ENCODE data around the gene MAPKBP1.

DNA sequence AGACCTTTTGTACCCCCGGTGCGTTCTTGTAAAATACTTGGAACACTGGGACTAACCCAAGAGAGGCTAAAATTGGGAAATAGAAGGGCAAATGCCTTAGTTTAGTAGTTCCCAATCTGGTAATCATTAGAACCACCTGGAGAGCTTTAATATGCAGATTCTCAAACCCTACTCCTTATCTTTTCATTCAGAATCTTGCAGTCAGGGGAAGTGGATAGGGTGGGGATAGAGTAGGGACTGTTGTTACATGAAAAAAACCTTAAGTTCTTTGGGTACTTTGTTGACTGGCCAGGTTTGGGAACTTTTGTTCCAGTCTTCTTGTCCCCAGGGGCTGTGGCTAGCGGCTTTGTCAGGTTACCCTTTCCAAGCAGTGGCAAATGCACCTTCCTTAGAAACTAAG is 15.9 kb downstream of the MAPKBP1 start:
- TF ChIP-seq, protein P1, sequence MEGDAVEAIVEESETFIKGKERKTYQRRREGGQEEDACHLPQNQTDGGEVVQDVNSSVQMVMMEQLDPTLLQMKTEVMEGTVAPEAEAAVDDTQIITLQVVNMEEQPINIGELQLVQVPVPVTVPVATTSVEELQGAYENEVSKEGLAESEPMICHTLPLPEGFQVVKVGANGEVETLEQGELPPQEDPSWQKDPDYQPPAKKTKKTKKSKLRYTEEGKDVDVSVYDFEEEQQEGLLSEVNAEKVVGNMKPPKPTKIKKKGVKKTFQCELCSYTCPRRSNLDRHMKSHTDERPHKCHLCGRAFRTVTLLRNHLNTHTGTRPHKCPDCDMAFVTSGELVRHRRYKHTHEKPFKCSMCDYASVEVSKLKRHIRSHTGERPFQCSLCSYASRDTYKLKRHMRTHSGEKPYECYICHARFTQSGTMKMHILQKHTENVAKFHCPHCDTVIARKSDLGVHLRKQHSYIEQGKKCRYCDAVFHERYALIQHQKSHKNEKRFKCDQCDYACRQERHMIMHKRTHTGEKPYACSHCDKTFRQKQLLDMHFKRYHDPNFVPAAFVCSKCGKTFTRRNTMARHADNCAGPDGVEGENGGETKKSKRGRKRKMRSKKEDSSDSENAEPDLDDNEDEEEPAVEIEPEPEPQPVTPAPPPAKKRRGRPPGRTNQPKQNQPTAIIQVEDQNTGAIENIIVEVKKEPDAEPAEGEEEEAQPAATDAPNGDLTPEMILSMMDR (IDR thresholded peaks at IDR 0.05 in 2 of 3, conservative IDR thresholded peaks at IDR 0.05 in 1 of 3; ENCODE audit: insufficient read depth in 2 of 3, low read depth in 1 of 3, low read length in 3 of 3) = no peak
- TF ChIP-seq RBM22 (IDR thresholded peaks at IDR 0.05; ENCODE audit: low read depth, low read length, poor library complexity, severe bottlenecking) = no peak
- TF ChIP-seq KLF10 (CRISPR knock-in tag; IDR thresholded peaks at IDR 0.05) = no peak
- no peak for TF ChIP-seq TCF7 (IDR thresholded peaks at IDR 0.05; ENCODE audit: borderline replicate concordance)
- TF ChIP-seq SMARCE1 (IDR thresholded peaks at IDR 0.05) = no peak
- TF ChIP-seq, protein P2, sequence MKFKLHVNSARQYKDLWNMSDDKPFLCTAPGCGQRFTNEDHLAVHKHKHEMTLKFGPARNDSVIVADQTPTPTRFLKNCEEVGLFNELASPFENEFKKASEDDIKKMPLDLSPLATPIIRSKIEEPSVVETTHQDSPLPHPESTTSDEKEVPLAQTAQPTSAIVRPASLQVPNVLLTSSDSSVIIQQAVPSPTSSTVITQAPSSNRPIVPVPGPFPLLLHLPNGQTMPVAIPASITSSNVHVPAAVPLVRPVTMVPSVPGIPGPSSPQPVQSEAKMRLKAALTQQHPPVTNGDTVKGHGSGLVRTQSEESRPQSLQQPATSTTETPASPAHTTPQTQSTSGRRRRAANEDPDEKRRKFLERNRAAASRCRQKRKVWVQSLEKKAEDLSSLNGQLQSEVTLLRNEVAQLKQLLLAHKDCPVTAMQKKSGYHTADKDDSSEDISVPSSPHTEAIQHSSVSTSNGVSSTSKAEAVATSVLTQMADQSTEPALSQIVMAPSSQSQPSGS (CRISPR knock-in tag; IDR thresholded peaks at IDR 0.05) = no peak
- no peak for TF ChIP-seq SIRT6 (IDR thresholded peaks at IDR 0.05; ENCODE audit: low read depth, low read length)
- no peak for TF ChIP-seq ZNF384 (IDR thresholded peaks at IDR 0.05; ENCODE audit: low read depth, low read length)
- TF ChIP-seq FOXM1 (IDR thresholded peaks at IDR 0.05; ENCODE audit: low read depth) = peak; percentile 45; the same call in 1 of the 2 replicates
- TF ChIP-seq FOXM1 (CRISPR knock-in tag; IDR thresholded peaks at IDR 0.05; ENCODE audit: low read depth) = no peak
- TF ChIP-seq ZBTB1 (CRISPR knock-in tag; IDR thresholded peaks at IDR 0.05; ENCODE audit: borderline replicate concordance, low read depth) = no peak
- TF ChIP-seq SRSF1 (IDR thresholded peaks at IDR 0.05; ENCODE audit: low read depth, low read length) = no peak
- TF ChIP-seq SREBF2 (CRISPR knock-in tag; IDR thresholded peaks at IDR 0.05) = no peak
- no peak for TF ChIP-seq SP2 (IDR thresholded peaks at IDR 0.05; ENCODE audit: extremely low read depth, low read depth, low read length, poor library complexity, severe bottlenecking)

All from K562 (cell line).